Activated T-cell treated with anti-CD3 and anti-CD28 coated beads, Interleukin-2, amount 50 U/mL, for 24 hours (primary cell): ENCODE results near the gene CPNE9.

ENCODE experiments used
- DNase-seq: peaks from one replicate; pipeline ENCODE4 v3.0.0-alpha.2; 2020
- H3K27ac Mint-ChIP-seq: 2 replicates; pipeline ENCODE4 v1.8.0; 2020; ENCODE audit warnings: mild to moderate bottlenecking, mixed read lengths
- H3K27me3 Mint-ChIP-seq: 2 replicates; pipeline ENCODE4 v1.8.0; 2020; ENCODE audit warnings: mixed read lengths
- H3K36me3 Mint-ChIP-seq: 2 replicates; pipeline ENCODE4 v1.8.0; 2020; ENCODE audit warnings: low read depth, mixed read lengths
- H3K4me1 Mint-ChIP-seq: 2 replicates; pipeline ENCODE4 v1.8.0; 2020; ENCODE audit warnings: low read depth, mixed read lengths
- H3K4me3 Mint-ChIP-seq: 2 replicates; pipeline ENCODE4 v1.8.0; 2020; ENCODE audit warnings: mild to moderate bottlenecking, moderate library complexity, mixed read lengths
- H3K9me3 Mint-ChIP-seq: 2 replicates; pipeline ENCODE4 v1.8.0; 2020; ENCODE audit warnings: mixed read lengths

CPNE9 gene

DNA sequence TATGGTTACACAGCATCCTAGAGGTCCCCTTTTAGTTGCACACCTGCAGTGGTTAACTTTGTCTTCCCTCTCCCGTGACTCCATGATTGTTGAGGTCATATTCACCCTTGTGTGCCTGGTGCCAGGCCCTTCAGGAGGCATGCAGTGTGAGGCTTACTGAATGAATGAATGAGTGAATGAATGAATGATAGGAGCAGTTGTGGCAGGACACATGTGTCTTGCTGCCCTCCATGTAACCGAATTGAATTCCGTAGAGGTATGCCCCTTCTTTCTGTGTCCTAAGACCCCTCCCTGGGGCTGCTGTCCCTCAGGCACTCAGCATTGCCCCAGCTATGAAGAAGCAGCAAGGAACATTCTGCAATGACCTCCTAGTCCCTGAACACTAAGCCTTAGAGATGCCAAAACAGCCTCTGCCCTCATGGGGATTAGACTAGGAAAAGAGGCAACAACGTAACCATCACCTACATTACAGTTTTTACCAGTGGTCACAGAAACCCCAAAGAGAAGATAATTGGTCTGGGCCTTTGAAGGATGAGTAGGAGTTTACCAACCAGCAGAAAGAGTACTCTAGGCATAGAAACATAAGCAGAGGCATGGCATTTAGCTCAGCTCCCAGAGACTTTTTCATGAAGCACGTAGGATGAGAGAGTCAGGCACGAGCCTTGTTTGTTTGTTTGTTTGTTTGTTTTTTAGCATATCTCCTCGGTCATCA is 22.5 kb upstream of the CPNE9 start:
- Mint-ChIP-seq H3K9me3 (no peaks in the 10 kb centered on the region), H3K27ac (no peak overlapping the region), H3K36me3 (peaks cover 98% of the 10 kb centered on the region), H3K27me3 (no peaks in the 10 kb centered on the region), H3K4me1 (no peaks in the 10 kb centered on the region), H3K4me3 (no peak overlapping the region)
- DNase-seq, result no peak

DNA sequence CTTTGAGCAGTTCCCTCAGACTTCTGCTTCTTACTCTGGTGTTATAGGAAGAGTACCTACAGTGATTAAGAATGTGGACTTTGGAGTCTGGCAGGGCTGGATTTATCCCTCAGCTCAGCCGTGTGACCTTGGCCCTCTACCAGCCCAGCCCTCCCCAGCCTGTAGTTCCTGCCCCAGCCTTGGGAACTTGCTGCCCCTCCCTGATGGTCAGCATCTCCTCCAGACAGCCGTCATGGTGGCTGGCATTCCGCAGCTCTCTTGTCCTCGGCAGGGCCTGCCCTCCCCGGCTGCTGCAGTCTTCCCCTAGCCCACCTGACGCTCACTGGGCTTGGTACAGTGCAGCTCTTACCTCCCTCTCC is 21.9 kb upstream of the CPNE9 start:
- Mint-ChIP-seq H3K4me3 (no peak overlapping the region), H3K4me1 (no peaks in the 10 kb centered on the region), H3K9me3 (no peaks in the 10 kb centered on the region), H3K27me3 (no peaks in the 10 kb centered on the region), H3K36me3 (peaks cover 98% of the 10 kb centered on the region), H3K27ac (no peak overlapping the region)
- no peak for DNase-seq

DNA sequence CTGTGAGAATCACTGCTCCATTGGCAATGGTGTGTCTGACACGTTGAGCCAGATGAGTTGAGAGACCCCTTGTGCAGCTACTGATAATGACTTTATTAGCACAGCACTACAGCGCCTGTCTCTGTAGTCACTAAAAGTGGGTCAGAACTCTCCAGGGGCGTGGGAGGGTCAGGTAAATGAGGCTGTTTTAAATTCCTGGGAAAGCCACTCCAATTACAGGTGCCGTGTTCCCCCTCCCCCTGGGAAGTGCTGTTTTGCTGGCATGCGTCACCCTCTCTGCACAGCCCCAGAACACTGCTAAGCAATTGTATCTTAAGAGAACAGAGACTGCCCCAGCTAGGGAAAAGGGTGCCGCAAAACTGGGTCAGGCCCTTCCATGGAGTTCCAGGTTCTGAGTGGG is 21.5 kb upstream of the CPNE9 start:
- DNase-seq, result no peak
- H3K9me3 Mint-ChIP-seq, result no peaks in the 10 kb centered on the region
- no peaks in the 10 kb centered on the region for H3K4me1 Mint-ChIP-seq
- peaks cover 98% of the 10 kb centered on the region for H3K36me3 Mint-ChIP-seq
- H3K27ac Mint-ChIP-seq, result no peak overlapping the region
- H3K27me3 Mint-ChIP-seq, result no peaks in the 10 kb centered on the region
- H3K4me3 Mint-ChIP-seq, result no peak overlapping the region

GRCh38 chr3:9683426-9683825 is 20.2 kb upstream of the CPNE9 start:
- no peaks in the 10 kb centered on the region for H3K27me3 Mint-ChIP-seq
- peaks cover 98% of the 10 kb centered on the region for H3K36me3 Mint-ChIP-seq
- no peak overlapping the region for H3K4me3 Mint-ChIP-seq
- H3K4me1 Mint-ChIP-seq, result no peaks in the 10 kb centered on the region
- DNase-seq, result no peak
- H3K9me3 Mint-ChIP-seq, result no peaks in the 10 kb centered on the region
- no peak overlapping the region for H3K27ac Mint-ChIP-seq

- no peaks in the 10 kb centered on the region for H3K9me3 Mint-ChIP-seq
- no peaks in the 10 kb centered on the region for H3K27me3 Mint-ChIP-seq
- no peaks in the 10 kb centered on the region for H3K4me1 Mint-ChIP-seq
- peaks cover 98% of the 10 kb centered on the region for H3K36me3 Mint-ChIP-seq
- no peak overlapping the region for H3K4me3 Mint-ChIP-seq
- no peak for DNase-seq
- H3K27ac Mint-ChIP-seq, result no peak overlapping the region
Observed at GRCh38 chr3:9685216-9686049, 18.2 kb upstream of the CPNE9 start.

- Mint-ChIP-seq H3K36me3 (peaks cover 98% of the 10 kb centered on the region), H3K4me3 (no peak overlapping the region), H3K27me3 (no peaks in the 10 kb centered on the region), H3K9me3 (no peaks in the 10 kb centered on the region), H3K27ac (peak overlapping the region; percentile 31), H3K4me1 (no peaks in the 10 kb centered on the region)
- no peak for DNase-seq
Observed at GRCh38 chr3:9686050-9686550, 17.5 kb upstream of the CPNE9 start.

- no peak for DNase-seq
- Mint-ChIP-seq H3K4me3 (no peak overlapping the region), H3K27ac (no peak overlapping the region), H3K36me3 (peaks cover 98% of the 10 kb centered on the region), H3K27me3 (no peaks in the 10 kb centered on the region), H3K9me3 (no peaks in the 10 kb centered on the region), H3K4me1 (no peaks in the 10 kb centered on the region)
Observed at GRCh38 chr3:9686703-9687102, 16.9 kb upstream of the CPNE9 start.

DNA sequence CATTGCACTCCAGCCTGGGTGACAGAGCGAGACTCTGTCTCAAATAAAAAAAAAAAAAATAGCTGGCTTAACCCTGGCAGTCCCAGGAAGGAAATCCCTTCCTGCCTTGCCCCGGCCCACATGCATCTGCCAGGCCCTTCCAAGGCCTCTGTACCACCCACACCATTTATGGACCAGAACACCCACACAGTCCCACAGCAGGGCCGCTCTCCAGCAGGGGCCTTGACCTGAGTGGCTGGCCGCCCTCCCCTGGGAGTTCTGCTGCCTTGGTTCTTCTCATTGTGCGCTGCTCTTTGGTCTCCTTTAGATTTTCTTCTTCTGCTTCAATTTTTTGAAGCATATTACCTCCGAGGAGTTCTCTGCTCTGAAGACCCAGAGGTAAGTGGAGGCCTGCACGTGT is 16.1 kb upstream of the CPNE9 start:
- no peaks in the 10 kb centered on the region for H3K4me1 Mint-ChIP-seq
- no peaks in the 10 kb centered on the region for H3K9me3 Mint-ChIP-seq
- no peaks in the 10 kb centered on the region for H3K27me3 Mint-ChIP-seq
- DNase-seq, result no peak
- H3K36me3 Mint-ChIP-seq, result peaks cover 98% of the 10 kb centered on the region
- no peak overlapping the region for H3K27ac Mint-ChIP-seq
- H3K4me3 Mint-ChIP-seq, result no peak overlapping the region

DNA sequence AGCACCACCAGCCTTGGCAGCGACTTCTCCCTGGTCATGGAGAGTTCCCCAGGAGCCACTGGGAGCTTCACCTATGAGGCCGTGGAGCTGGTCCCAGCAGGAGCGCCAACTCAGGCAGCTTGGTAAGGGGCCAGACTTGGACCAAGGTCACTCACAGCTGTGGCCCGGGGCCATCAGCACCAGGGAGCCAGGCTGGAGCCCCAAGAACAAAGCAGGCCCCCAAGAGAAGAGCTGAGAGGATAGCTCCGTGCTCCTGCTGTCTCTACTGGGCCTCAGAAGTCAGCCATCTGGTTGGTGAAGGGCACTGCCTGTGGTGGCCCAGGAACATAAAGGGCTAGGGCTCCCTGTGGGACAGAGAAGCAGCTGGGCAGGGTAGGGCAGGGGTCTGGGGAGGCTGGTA is 14.7 kb upstream of the CPNE9 start:
- Mint-ChIP-seq H3K4me1 (no peaks in the 10 kb centered on the region), H3K4me3 (no peak overlapping the region), H3K9me3 (no peaks in the 10 kb centered on the region), H3K27ac (no peak overlapping the region), H3K36me3 (peaks cover 98% of the 10 kb centered on the region), H3K27me3 (no peaks in the 10 kb centered on the region)
- no peak for DNase-seq

GRCh38 chr3:9689757-9690156 is 13.9 kb upstream of the CPNE9 start:
- H3K4me1 Mint-ChIP-seq, result no peaks in the 10 kb centered on the region
- H3K36me3 Mint-ChIP-seq, result peaks cover 98% of the 10 kb centered on the region
- no peak for DNase-seq
- H3K27me3 Mint-ChIP-seq, result no peaks in the 10 kb centered on the region
- no peak overlapping the region for H3K4me3 Mint-ChIP-seq
- no peak overlapping the region for H3K27ac Mint-ChIP-seq
- H3K9me3 Mint-ChIP-seq, result no peaks in the 10 kb centered on the region

DNA sequence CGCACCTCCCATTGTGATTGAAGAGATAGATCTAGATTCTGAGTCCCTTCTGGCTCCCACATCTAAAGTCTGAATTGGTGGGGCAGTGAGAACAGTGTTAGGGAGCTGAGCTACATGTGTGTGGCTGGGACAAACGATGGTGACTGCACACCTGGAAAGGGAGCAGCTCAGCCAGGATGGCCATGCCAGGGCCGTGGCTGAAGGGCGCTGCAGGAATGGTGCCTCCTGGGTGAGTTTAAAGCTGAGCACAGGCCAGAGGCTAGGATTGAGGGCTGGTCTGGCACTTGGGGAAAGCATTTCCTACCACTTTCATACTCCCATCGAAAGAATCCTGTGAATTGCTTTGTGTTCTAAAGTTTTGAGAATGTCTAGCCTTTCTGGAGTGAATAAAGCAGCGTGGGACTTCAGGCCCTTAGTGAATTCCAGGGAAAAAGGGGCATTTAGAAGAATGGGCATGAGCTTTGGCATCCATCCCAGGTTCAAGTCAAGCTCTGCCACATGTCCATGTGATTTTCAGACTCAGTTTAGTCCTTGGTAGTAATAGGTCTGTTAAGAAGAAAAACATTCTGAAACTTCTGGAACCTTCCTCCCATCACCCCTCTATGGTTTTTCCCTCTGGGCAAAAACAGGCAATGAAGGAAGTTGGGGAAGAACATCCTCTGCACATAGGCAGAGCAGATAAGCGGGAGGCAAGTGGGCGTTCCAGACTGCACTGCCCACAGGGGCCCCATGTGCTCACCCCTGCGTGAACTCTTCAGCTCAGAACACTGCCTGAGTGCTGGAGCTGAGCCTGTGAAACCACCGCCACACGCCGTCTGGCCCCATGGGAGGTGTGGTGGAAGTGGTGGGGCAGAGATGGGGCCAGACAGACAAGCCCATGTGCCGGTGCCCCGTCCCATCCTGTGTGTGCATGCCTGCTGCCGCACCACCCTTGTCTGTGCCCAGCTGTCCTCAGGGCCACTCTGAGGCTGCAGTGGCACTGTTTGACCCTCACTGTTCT is 12.9 kb upstream of the CPNE9 start:
- Mint-ChIP-seq H3K27ac (no peak overlapping the region), H3K27me3 (no peaks in the 10 kb centered on the region), H3K4me3 (no peak overlapping the region), H3K9me3 (no peaks in the 10 kb centered on the region), H3K36me3 (peaks cover 96% of the 10 kb centered on the region), H3K4me1 (no peaks in the 10 kb centered on the region)
- DNase-seq, result no peak

DNA sequence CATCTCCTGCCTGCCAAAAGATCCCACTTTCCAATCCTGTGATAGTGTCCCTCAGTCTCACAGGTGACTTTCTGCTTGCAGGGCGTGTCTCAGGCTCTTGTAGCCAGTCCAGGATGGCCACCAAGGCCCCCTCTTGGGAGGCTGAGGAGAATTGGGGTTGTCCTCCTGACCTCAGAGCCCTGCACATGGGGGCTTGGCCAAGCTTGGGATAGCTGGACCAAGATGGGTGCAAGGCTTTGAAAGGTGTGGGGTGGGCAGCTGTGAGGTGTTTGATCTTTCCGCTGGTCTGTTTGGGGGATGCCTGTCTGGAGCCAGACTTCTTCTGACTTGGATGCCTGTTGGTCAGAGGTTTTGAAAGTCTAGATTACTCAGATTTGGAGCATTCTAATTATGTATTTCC is 12.0 kb upstream of the CPNE9 start:
- Mint-ChIP-seq H3K27ac (no peak overlapping the region), H3K9me3 (no peaks in the 10 kb centered on the region), H3K36me3 (peaks cover 96% of the 10 kb centered on the region)

GRCh38 chr3:9692416-9692815 is 11.2 kb upstream of the CPNE9 start:
- H3K27ac Mint-ChIP-seq, result no peak overlapping the region
- peaks cover 96% of the 10 kb centered on the region for H3K36me3 Mint-ChIP-seq
- H3K4me3 Mint-ChIP-seq, result no peak overlapping the region
- DNase-seq, result no peak
- no peaks in the 10 kb centered on the region for H3K9me3 Mint-ChIP-seq
- H3K4me1 Mint-ChIP-seq, result no peaks in the 10 kb centered on the region
- H3K27me3 Mint-ChIP-seq, result no peaks in the 10 kb centered on the region

More for the DNA sequence above, 12.0 kb upstream of the CPNE9 start:
- H3K27me3 Mint-ChIP-seq, result no peaks in the 10 kb centered on the region
- no peaks in the 10 kb centered on the region for H3K4me1 Mint-ChIP-seq
- H3K4me3 Mint-ChIP-seq, result no peak overlapping the region
- no peak for DNase-seq

- H3K4me1 Mint-ChIP-seq, result no peaks in the 10 kb centered on the region
- no peak overlapping the region for H3K4me3 Mint-ChIP-seq
- H3K27ac Mint-ChIP-seq, result no peak overlapping the region
- no peaks in the 10 kb centered on the region for H3K9me3 Mint-ChIP-seq
- no peaks in the 10 kb centered on the region for H3K27me3 Mint-ChIP-seq
- peaks cover 93% of the 10 kb centered on the region for H3K36me3 Mint-ChIP-seq
- no peak for DNase-seq
Observed at GRCh38 chr3:9695345-9695744, 8.3 kb upstream of the CPNE9 start.
